ENCODE measurements around the gene TENM3.

TENM3 gene

GRCh38 chr4:182608525-182608924, 365.3 kb downstream of the TENM3 start:
- Histone ChIP-seq H3K27ac (ENCODE audit: extremely low read depth, low read depth, low read length) (no peak overlapping the region), H3K9me3 (ENCODE audit: control insufficient read depth, insufficient read depth, low read depth, low read length) (no peaks in the 10 kb centered on the region), H3K36me3 (ENCODE audit: control insufficient read depth in 2 of 2, insufficient read depth in 1 of 2, low read length in 2 of 2) (no peaks in the 10 kb centered on the region), H3K4me3 (ENCODE audit: low read depth, low read length) (no peak overlapping the region), H3K4me1 (ENCODE audit: control insufficient read depth, insufficient read depth, low read length) (no peaks in the 10 kb centered on the region)
- ChIA-PET POLR2A (no interaction called here), CTCF (no interaction called here)
- no peak for TF ChIP-seq ZNF677 (tag by site-specific recombination; IDR thresholded peaks at IDR 0.05)
- TF ChIP-seq ZNF211 (tag by site-specific recombination; IDR thresholded peaks at IDR 0.05; ENCODE audit: low read depth): no peak
- TF ChIP-seq KLF17 (tag by site-specific recombination; IDR thresholded peaks at IDR 0.05): no peak
- TF ChIP-seq ZNF37A (tag by site-specific recombination; IDR thresholded peaks at IDR 0.05): no peak
- TF ChIP-seq ZNF404 (tag by site-specific recombination; IDR thresholded peaks at IDR 0.05): no peak
- TF ChIP-seq ZBTB6 (tag by site-specific recombination; IDR thresholded peaks at IDR 0.05): no peak
- no peak for TF ChIP-seq ZNF585B (tag by site-specific recombination; IDR thresholded peaks at IDR 0.05)
- TF ChIP-seq ZSCAN18 (tag by site-specific recombination; IDR thresholded peaks at IDR 0.05): no peak
- TF ChIP-seq PRDM6 (tag by site-specific recombination; IDR thresholded peaks at IDR 0.05): no peak
- TF ChIP-seq SP7 (tag by site-specific recombination; IDR thresholded peaks at IDR 0.05): no peak
- TF ChIP-seq ZNF214 (tag by site-specific recombination; IDR thresholded peaks at IDR 0.05; ENCODE audit: borderline replicate concordance): no peak
- TF ChIP-seq GLIS1 (tag by site-specific recombination; IDR thresholded peaks at IDR 0.05): no peak
- TF ChIP-seq ZNF692 (tag by site-specific recombination; IDR thresholded peaks at IDR 0.05): no peak
- TF ChIP-seq ZNF596 (tag by site-specific recombination; IDR thresholded peaks at IDR 0.05): no peak
- TF ChIP-seq ZBTB7A (tag by site-specific recombination; IDR thresholded peaks at IDR 0.05; ENCODE audit: low read depth): no peak
- TF ChIP-seq ZNF112 (tag by site-specific recombination; IDR thresholded peaks at IDR 0.05): no peak

GRCh38 chr4:182616476-182616875, 373.3 kb downstream of the TENM3 start:
- no peak overlapping the region for H3K4me3 ChIP-seq (ENCODE audit: low read depth, low read length)
- H3K4me1 ChIP-seq (ENCODE audit: control insufficient read depth, insufficient read depth, low read length): no peaks in the 10 kb centered on the region
- no peak overlapping the region for H3K27ac ChIP-seq (ENCODE audit: extremely low read depth, low read depth, low read length)
- ChIA-PET POLR2A (no interaction called here), CTCF (no interaction called here)
- H3K9me3 ChIP-seq (ENCODE audit: control insufficient read depth, insufficient read depth, low read depth, low read length): no peaks in the 10 kb centered on the region
- H3K36me3 ChIP-seq (ENCODE audit: control insufficient read depth in 2 of 2, insufficient read depth in 1 of 2, low read length in 2 of 2): no peaks in the 10 kb centered on the region
- no peak for TF ChIP-seq ZNF174 (tag by site-specific recombination; IDR thresholded peaks at IDR 0.05)
- no peak for TF ChIP-seq ZNF280D (tag by site-specific recombination; IDR thresholded peaks at IDR 0.05)
- TF ChIP-seq BCL6B (tag by site-specific recombination; IDR thresholded peaks at IDR 0.05): no peak
- TF ChIP-seq ZNF48 (tag by site-specific recombination; IDR thresholded peaks at IDR 0.05): no peak
- TF ChIP-seq ZNF610 (tag by site-specific recombination; IDR thresholded peaks at IDR 0.05; ENCODE audit: borderline replicate concordance): no peak
- no peak for TF ChIP-seq ZNF16 (tag by site-specific recombination; IDR thresholded peaks at IDR 0.05; ENCODE audit: low read depth)
- TF ChIP-seq ZNF621 (tag by site-specific recombination; IDR thresholded peaks at IDR 0.05): no peak
- no peak for TF ChIP-seq ZNF114 (tag by site-specific recombination; IDR thresholded peaks at IDR 0.05)
